IPS-20b (cell line): ENCODE measurements around the gene USP11.
"Not testable (repeated sequence)": the region's sequence is repeated elsewhere in the genome, so short reads cannot be mapped to it uniquely, and the experiment has no call there.

ENCODE experiments used
- H3K27ac ChIP-seq: one replicate; pipeline ENCODE4 v1.5.1; 2013; ENCODE audit warnings: low read length
- H3K27me3 ChIP-seq: 2 replicates; pipeline ENCODE4 v1.6.1; 2013; ENCODE audit warnings: mild to moderate bottlenecking, low read length, inconsistent platforms; ENCODE audit not compliant: insufficient read depth
- H3K36me3 ChIP-seq: 2 replicates; pipeline ENCODE4 v1.6.1; 2013; ENCODE audit warnings: low read depth, mild to moderate bottlenecking, inconsistent platforms, low read length, moderate library complexity; ENCODE audit not compliant: insufficient read depth
- H3K4me1 ChIP-seq: 2 replicates; pipeline ENCODE4 v1.6.1; 2013; ENCODE audit warnings: mild to moderate bottlenecking, control low read depth, inconsistent platforms, low read length, moderate library complexity; ENCODE audit not compliant: insufficient read depth
- H3K4me3 ChIP-seq: 2 replicates; pipeline ENCODE4 v1.5.1; 2013; ENCODE audit warnings: mild to moderate bottlenecking, low read length, inconsistent platforms
- H3K9ac ChIP-seq: 2 replicates; pipeline ENCODE4 v1.6.1; 2013; ENCODE audit warnings: low read depth, mild to moderate bottlenecking, inconsistent platforms, low read length, moderate library complexity
- H3K9me3 ChIP-seq: 2 replicates; pipeline ENCODE4 v1.6.1; 2013; ENCODE audit warnings: mild to moderate bottlenecking, low read depth, low read length, inconsistent platforms; ENCODE audit not compliant: insufficient read depth

USP11 gene

GRCh38 chrX:47241201-47242011 lies 8.6 kb downstream of the USP11 start:
- Histone ChIP-seq H3K4me3 (no peak overlapping the region), H3K9me3 (no peaks in the 10 kb centered on the region), H3K27ac (no peak overlapping the region), H3K36me3 (peaks cover 68% of the 10 kb centered on the region), H3K4me1 (no peaks in the 10 kb centered on the region), H3K9ac (no peak overlapping the region), H3K27me3 (no peaks in the 10 kb centered on the region)

- Histone ChIP-seq H3K36me3 (peaks cover 75% of the 10 kb centered on the region), H3K9ac (no peak overlapping the region), H3K27ac (no peak overlapping the region), H3K27me3 (no peaks in the 10 kb centered on the region), H3K4me3 (no peak overlapping the region), H3K9me3 (no peaks in the 10 kb centered on the region), H3K4me1 (no peaks in the 10 kb centered on the region)
Measured at GRCh38 chrX:47242321-47242720, 9.5 kb downstream of the USP11 start.

GRCh38 chrX:47243351-47243750 lies 10.5 kb downstream of the USP11 start:
- H3K27ac ChIP-seq: no peak overlapping the region
- no peak overlapping the region for H3K4me3 ChIP-seq
- H3K9me3 ChIP-seq: no peaks in the 10 kb centered on the region
- no peaks in the 10 kb centered on the region for H3K27me3 ChIP-seq
- H3K4me1 ChIP-seq: no peaks in the 10 kb centered on the region
- peaks cover 84% of the 10 kb centered on the region for H3K36me3 ChIP-seq
- no peak overlapping the region for H3K9ac ChIP-seq

DNA sequence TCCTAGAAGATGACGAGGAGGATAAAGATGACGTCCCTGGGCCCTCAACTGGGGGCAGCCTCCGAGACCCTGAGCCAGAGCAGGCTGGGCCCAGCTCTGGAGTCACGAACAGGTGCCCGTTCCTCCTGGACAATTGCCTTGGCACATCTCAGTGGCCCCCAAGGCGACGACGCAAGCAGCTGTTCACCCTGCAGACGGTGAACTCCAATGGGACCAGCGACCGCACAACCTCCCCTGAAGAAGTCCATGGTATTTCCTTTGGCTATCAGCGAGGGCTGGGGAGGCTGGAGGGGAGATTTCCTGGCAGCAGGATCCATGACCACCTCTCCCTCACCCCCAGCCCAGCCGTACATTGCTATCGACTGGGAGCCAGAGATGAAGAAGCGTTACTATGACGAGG lies 11.9 kb downstream of the USP11 start:
- H3K9ac ChIP-seq: no peak overlapping the region
- no peaks in the 10 kb centered on the region for H3K4me1 ChIP-seq
- no peak overlapping the region for H3K27ac ChIP-seq
- H3K36me3 ChIP-seq: peaks cover 80% of the 10 kb centered on the region
- H3K27me3 ChIP-seq: no peaks in the 10 kb centered on the region
- H3K4me3 ChIP-seq: no peak overlapping the region
- no peaks in the 10 kb centered on the region for H3K9me3 ChIP-seq

- no peaks in the 10 kb centered on the region for H3K9me3 ChIP-seq
- H3K27ac ChIP-seq: no peak overlapping the region
- H3K9ac ChIP-seq: no peak overlapping the region
- H3K36me3 ChIP-seq: peaks cover 75% of the 10 kb centered on the region
- H3K4me1 ChIP-seq: no peaks in the 10 kb centered on the region
- no peak overlapping the region for H3K4me3 ChIP-seq
- no peaks in the 10 kb centered on the region for H3K27me3 ChIP-seq
Measured at GRCh38 chrX:47245156-47245555, 12.3 kb downstream of the USP11 start.

DNA sequence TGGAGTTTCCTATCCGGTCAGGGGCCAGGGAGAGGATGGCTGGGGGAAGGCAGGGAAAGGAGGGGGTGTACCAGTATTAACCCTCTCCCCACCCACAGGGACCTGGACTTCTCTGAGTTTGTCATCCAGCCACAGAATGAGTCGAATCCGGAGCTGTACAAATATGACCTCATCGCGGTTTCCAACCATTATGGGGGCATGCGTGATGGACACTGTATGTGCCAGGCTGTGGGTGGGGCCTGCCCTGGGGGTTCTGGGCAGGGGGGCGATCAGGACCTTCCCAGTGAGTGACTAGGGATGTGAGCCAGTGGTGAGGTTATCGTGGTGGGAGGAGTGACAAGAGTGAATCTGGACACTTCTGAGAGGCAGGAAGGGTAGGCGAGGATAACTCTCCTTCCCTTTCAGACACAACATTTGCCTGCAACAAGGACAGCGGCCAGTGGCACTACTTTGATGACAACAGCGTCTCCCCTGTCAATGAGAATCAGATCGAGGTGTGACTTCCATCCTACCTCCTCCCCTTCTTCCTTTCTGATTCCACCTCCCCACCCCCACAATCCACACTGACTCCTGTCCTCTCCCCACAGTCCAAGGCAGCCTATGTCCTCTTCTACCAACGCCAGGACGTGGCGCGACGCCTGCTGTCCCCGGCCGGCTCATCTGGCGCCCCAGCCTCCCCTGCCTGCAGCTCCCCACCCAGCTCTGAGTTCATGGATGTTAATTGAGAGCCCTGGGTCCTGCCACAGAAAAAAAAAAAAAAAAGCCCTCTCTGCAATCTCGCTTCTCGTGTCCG lies 14.6 kb downstream of the USP11 start:
- Histone ChIP-seq H3K4me1 (no peaks in the 10 kb centered on the region), H3K27ac (no peak overlapping the region), H3K36me3 (peaks cover 52% of the 10 kb centered on the region), H3K9me3 (no peaks in the 10 kb centered on the region), H3K9ac (no peak overlapping the region), H3K4me3 (no peak overlapping the region), H3K27me3 (no peaks in the 10 kb centered on the region)

DNA sequence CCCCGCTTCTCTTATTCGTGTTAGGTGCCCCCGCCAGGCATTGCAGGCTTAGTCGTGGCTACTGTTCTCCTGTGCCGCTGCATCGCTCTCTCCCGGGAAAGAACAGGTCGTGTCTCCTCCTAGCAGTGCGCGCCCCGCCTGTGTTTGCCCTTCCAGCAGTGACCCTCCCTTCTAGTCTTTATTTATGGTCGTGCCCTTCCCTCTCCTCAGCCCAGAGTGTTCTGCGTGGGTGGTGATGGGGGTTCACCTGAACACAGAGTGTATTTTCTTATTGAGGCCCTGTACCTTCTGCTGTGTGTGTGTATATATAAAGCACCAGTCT lies 15.2 kb downstream of the USP11 start:
- Histone ChIP-seq H3K36me3 (peaks cover 49% of the 10 kb centered on the region), H3K27me3 (no peaks in the 10 kb centered on the region), H3K9ac (no peak overlapping the region), H3K27ac (no peak overlapping the region), H3K9me3 (no peaks in the 10 kb centered on the region), H3K4me1 (no peaks in the 10 kb centered on the region), H3K4me3 (no peak overlapping the region)

DNA sequence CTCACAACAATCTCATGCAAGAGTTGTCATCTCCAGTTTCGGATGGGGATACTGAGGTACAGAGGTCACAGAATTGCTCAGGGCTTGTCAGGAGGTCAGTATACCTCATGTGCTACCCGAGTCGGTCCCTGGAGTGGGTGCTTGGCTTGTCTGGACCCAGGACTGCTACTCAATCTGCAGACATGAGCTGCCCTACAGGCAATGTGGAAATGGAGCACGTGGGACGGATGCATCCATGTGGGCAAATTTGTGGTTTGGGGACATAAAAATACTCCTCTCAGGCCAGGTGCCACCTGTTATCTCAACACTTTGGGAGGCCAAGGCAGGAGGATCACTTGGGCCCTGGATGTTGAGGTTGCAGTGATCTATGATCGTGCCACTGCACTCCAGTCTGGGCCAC lies 15.8 kb downstream of the USP11 start:
- Histone ChIP-seq H3K4me3 (no peak overlapping the region), H3K9me3 (no peaks in the 10 kb centered on the region), H3K27ac (no peak overlapping the region), H3K9ac (no peak overlapping the region), H3K4me1 (no peaks in the 10 kb centered on the region), H3K27me3 (no peaks in the 10 kb centered on the region), H3K36me3 (peaks cover 44% of the 10 kb centered on the region)

DNA sequence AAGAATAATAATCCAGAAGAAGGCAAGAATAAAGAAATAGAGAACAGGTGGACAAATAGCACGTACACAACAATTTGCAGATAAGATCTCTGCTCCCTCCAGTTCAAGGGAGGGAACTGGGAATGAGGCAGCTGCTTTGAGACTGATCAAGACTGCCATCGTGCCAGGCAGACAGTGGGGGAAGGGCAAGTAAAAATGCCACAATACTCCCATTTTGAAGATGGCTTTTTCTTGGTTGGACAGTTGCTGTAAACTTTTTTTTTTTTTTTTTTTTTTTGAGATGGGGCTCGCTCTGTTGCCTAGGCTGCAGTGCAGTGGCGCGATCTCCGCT lies 17.2 kb downstream of the USP11 start:
- Histone ChIP-seq H3K9ac (no peak overlapping the region), H3K27ac (no peak overlapping the region), H3K9me3 (no peaks in the 10 kb centered on the region), H3K27me3 (no peaks in the 10 kb centered on the region), H3K36me3 (peaks cover 30% of the 10 kb centered on the region), H3K4me3 (no peak overlapping the region), H3K4me1 (no peaks in the 10 kb centered on the region)

DNA sequence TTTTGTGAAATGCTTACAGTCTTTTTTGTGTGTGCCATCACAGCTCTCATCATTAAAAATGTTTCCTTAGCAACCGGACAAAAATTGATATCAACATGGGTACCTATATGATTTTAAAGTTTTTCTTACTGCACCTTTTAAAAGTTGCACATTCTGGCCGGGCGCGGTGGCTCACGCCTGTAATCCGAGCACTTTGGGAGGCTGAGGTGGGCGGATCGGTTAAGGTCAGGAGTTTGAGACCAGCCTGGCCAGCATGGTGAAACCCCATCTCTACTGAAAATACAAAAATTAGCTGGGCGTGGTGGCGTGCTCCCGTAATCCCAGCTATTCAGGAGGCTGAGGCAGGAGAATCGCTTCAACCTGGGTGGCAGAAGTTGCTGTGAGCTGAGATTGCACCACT lies 24.8 kb downstream of the USP11 start:
- H3K9me3 ChIP-seq, H3K36me3 ChIP-seq, H3K27ac ChIP-seq, H3K4me1 ChIP-seq, H3K9ac ChIP-seq, H3K27me3 ChIP-seq, H3K4me3 ChIP-seq: not testable (repeated sequence)

- no peak overlapping the region for H3K27ac ChIP-seq
Measured at GRCh38 chrX:47264483-47265173, 31.8 kb downstream of the USP11 start.

DNA sequence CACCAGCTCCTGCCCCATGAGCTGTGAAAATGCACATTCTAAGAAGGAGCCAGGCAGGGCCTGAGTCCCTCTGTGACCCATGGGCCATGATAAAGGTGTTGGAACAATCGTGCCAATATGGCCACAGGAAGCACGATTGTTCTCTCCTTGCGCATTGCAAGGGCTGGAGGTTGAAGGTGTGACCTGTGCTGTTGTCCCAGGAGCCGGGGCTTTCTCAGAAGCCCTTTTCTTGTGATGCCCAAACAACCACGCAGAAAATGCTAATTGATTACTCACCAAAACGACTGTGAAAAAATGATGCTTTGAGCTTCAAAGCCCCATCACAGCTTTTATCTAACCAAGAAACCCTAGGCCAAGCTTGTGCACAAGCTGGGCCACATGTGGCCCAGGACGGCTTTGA lies 33.8 kb downstream of the USP11 start:
- Histone ChIP-seq H3K27me3 (no peaks in the 10 kb centered on the region), H3K4me3 (no peak overlapping the region), H3K27ac (no peak overlapping the region), H3K9me3 (no peaks in the 10 kb centered on the region), H3K9ac (no peak overlapping the region), H3K4me1 (no peaks in the 10 kb centered on the region), H3K36me3 (no peaks in the 10 kb centered on the region)

More at GRCh38 chrX:47264483-47265173, 31.8 kb downstream of the USP11 start:
- Histone ChIP-seq H3K27me3 (no peaks in the 10 kb centered on the region), H3K4me3 (no peak overlapping the region), H3K4me1 (no peaks in the 10 kb centered on the region), H3K9me3 (no peaks in the 10 kb centered on the region), H3K9ac (no peak overlapping the region), H3K36me3 (no peaks in the 10 kb centered on the region)
